ENCODE measurements around the gene CACNA1E.

CACNA1E gene

GRCh38 chr1:181508486-181509165 lies 25.3 kb downstream of the CACNA1E start:
- Histone ChIP-seq H3K9ac (no peak overlapping the region), H3K27me3 (ENCODE audit: control insufficient read depth, insufficient read depth, low read length) (no peaks in the 10 kb centered on the region), H2AFZ (no peak overlapping the region), H3K4me2 (ENCODE audit: low read length) (no peak overlapping the region), H3K36me3 (ENCODE audit: control insufficient read depth, insufficient read depth, low read length) (no peaks in the 10 kb centered on the region), H3K4me1 (no peaks in the 10 kb centered on the region), H3K27ac (no peak overlapping the region), H3K79me2 (no peaks in the 10 kb centered on the region), H3K9me3 (ENCODE audit: control insufficient read depth, low read length) (no peaks in the 10 kb centered on the region), H3K4me3 (ENCODE audit: low read depth, low read length) (no peak overlapping the region)
- TF ChIP-seq, protein P1, sequence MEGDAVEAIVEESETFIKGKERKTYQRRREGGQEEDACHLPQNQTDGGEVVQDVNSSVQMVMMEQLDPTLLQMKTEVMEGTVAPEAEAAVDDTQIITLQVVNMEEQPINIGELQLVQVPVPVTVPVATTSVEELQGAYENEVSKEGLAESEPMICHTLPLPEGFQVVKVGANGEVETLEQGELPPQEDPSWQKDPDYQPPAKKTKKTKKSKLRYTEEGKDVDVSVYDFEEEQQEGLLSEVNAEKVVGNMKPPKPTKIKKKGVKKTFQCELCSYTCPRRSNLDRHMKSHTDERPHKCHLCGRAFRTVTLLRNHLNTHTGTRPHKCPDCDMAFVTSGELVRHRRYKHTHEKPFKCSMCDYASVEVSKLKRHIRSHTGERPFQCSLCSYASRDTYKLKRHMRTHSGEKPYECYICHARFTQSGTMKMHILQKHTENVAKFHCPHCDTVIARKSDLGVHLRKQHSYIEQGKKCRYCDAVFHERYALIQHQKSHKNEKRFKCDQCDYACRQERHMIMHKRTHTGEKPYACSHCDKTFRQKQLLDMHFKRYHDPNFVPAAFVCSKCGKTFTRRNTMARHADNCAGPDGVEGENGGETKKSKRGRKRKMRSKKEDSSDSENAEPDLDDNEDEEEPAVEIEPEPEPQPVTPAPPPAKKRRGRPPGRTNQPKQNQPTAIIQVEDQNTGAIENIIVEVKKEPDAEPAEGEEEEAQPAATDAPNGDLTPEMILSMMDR (IDR thresholded peaks at IDR 0.05) = no peak

GRCh38 chr1:181513786-181514297 lies 30.5 kb downstream of the CACNA1E start:
- no peak overlapping the region for H3K9ac ChIP-seq
- H3K4me2 ChIP-seq (ENCODE audit: low read length) = no peak overlapping the region
- TF ChIP-seq, protein P1 (IDR thresholded peaks at IDR 0.05) = no peak
- no peak overlapping the region for H2AFZ ChIP-seq
- H3K36me3 ChIP-seq (ENCODE audit: control insufficient read depth, insufficient read depth, low read length) = no peaks in the 10 kb centered on the region
- no peaks in the 10 kb centered on the region for H3K9me3 ChIP-seq (ENCODE audit: control insufficient read depth, low read length)
- no peak overlapping the region for H3K4me3 ChIP-seq (ENCODE audit: low read depth, low read length)
- no peak overlapping the region for H3K27ac ChIP-seq
- no peaks in the 10 kb centered on the region for H3K27me3 ChIP-seq (ENCODE audit: control insufficient read depth, insufficient read depth, low read length)
- H3K79me2 ChIP-seq = no peaks in the 10 kb centered on the region
- H3K4me1 ChIP-seq = no peaks in the 10 kb centered on the region

DNA sequence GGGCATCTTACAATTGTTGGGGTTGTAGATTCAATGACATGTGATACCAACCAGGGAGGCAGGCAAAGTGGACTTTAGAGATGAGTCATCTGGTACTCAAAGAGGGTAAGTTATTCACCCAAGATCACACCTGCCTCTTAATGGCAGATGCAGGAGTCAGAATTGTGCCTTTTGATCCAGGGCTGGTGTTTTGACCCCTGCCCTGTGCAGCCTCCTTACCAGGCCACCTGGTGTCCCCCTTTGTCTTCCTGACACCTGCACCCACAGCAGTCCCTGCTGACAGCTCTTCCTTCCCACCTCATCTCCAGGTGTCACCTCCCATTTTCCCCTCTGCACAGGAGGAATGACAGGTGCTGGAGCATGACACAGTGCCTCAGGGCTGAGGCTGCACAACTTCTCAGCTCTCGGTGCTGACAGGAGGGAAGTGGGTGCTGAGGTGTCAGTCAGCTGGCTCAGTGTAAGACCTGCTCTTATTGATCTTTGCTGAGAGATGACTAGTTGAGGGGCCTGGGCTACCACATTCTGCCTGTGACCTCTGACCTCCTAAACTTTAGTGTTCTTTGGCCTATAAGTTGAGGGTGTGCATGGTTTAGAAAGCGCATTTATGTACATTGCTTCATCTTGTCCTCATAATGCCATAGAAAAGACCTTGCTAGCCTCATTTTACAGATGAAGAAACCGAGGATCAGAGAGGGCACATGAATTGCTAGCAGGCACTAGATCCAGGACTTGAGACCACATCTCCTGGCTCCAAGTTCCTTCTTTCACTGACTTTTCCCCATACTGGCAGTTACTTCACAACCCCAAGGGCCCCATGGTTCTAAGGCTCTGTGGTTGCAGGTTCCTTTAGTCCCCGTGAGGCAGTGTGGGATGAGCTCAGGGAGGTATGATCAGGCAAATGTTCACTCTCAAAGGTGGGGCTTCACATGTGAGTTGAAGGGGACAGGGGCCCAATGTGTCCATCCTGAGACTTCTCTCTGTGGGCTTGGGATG lies 31.3 kb downstream of the CACNA1E start:
- no peaks in the 10 kb centered on the region for H3K27me3 ChIP-seq (ENCODE audit: control insufficient read depth, insufficient read depth, low read length)
- H3K4me1 ChIP-seq = no peaks in the 10 kb centered on the region
- no peaks in the 10 kb centered on the region for H3K36me3 ChIP-seq (ENCODE audit: control insufficient read depth, insufficient read depth, low read length)
- no peak overlapping the region for H3K4me2 ChIP-seq (ENCODE audit: low read length)
- H3K4me3 ChIP-seq (ENCODE audit: low read depth, low read length) = no peak overlapping the region
- H3K9me3 ChIP-seq (ENCODE audit: control insufficient read depth, low read length) = no peaks in the 10 kb centered on the region
- H3K9ac ChIP-seq = no peak overlapping the region
- H3K79me2 ChIP-seq = no peaks in the 10 kb centered on the region
- TF ChIP-seq, protein P1 (IDR thresholded peaks at IDR 0.05) = no peak
- H2AFZ ChIP-seq = no peak overlapping the region
- H3K27ac ChIP-seq = no peak overlapping the region

DNA sequence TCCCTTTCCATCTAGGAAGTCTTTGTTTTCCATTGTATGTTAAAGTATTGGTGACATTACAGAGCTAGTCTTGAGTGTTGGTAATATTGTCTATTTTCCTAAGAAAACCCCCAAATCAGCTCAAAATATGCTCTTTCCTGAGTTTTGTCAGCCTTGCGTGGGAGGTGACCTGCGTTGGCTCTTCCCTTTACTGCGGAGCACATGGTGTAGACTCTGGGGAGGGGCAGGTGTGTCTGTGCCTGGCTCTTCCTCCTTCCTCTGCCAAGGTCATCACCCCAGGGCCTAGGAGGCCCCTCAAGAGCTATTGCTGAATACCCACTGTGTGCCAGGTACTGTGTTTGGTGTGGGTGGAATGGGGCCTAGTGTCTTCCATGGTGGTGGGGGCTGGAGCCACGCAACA lies 33.4 kb downstream of the CACNA1E start:
- no peaks in the 10 kb centered on the region for H3K4me1 ChIP-seq
- TF ChIP-seq, protein P1 (IDR thresholded peaks at IDR 0.05) = no peak
- no peak overlapping the region for H3K4me3 ChIP-seq (ENCODE audit: low read depth, low read length)
- H3K27ac ChIP-seq = no peak overlapping the region
- no peak overlapping the region for H3K4me2 ChIP-seq (ENCODE audit: low read length)
- no peaks in the 10 kb centered on the region for H3K79me2 ChIP-seq
- no peaks in the 10 kb centered on the region for H3K27me3 ChIP-seq (ENCODE audit: control insufficient read depth, insufficient read depth, low read length)
- H3K36me3 ChIP-seq (ENCODE audit: control insufficient read depth, insufficient read depth, low read length) = no peaks in the 10 kb centered on the region
- H2AFZ ChIP-seq = no peak overlapping the region
- no peaks in the 10 kb centered on the region for H3K9me3 ChIP-seq (ENCODE audit: control insufficient read depth, low read length)
- no peak overlapping the region for H3K9ac ChIP-seq
